ENCODE measurements around the gene SHLD2. TPM values are rescaled to one million over a fixed set of nuclear protein-coding genes. Genes with fewer than 3 reads are reported as not detected.
A peak's percentile ranks its signal among the peaks of the same experiment; 100 is the strongest.
"Not testable (repeated sequence)": the region's sequence is repeated elsewhere in the genome, so short reads cannot be mapped to it uniquely, and the experiment has no call there.

The SHLD2 gene
- total and polyA plus RNA-seq, 10 of the 15 experiments (the other 5 are each of a cell fraction or from before 2014, with no cell fraction given) = 24.5 to 45.3 (median 30.1) TPM

DNA sequence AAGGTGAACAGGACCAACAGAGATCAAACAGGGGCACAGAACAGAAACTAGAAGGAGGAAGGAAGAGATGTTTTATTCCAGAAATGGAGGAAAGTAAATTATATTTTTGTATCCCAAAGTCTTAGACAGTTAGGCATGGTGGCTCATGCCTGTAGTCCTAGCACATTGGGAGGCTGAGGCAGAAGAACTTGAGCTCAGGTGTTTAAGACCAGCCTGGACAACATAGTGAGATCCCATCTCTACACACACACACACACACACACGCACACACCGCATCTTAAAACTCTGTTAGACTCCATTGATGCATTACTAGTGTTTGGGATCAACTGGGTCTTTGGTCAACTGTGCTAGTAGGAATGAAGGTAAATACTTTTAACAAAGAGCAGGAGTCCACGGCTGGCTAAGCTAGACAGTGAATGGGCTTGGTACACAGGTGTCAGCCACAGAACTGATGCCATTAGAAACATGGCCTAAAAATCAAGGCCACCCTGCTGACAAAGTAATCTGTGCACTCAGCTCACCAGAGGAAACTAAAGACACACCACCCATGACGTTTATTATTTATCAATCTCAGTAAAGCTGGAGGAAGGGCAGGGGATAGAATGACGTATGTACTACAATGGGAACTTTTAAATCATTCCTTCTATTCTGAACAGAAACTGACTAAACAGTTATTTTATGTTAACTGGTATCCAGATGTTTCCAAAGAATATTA, 11.3 kb upstream of the SHLD2 start:
- Histone ChIP-seq H3K4me2 (ENCODE audit: control insufficient read depth, insufficient read depth) (peak overlapping the region; percentile 71), H3K4me1 (ENCODE audit: control insufficient read depth, insufficient read depth, low read length) (peaks cover 10% of the 10 kb centered on the region), H3K79me2 (ENCODE audit: control insufficient read depth, insufficient read depth, low read length) (peaks cover 48% of the 10 kb centered on the region), H3K27ac (ENCODE audit: control insufficient read depth, insufficient read depth) (peak overlapping the region; percentile 25; the same call in 1 of the 2 replicates)
- H4K20me1 ChIP-seq (ENCODE audit: control insufficient read depth, insufficient read depth); DNase-seq (ENCODE audit: low read depth, low spot score); H2AFZ ChIP-seq (ENCODE audit: control insufficient read depth, low read depth, low read length); H3K9me3 ChIP-seq (replicated peaks; ENCODE audit: control insufficient read depth, insufficient read depth, low read length); H3K36me3 ChIP-seq (ENCODE audit: control insufficient read depth in 2 of 2, insufficient read depth in 2 of 2, low read length in 1 of 2); intact Hi-C loops (cut with micrococcal nuclease; ENCODE audit: unreplicated experiment); H3K4me3 ChIP-seq; in situ Hi-C loops (cut with MboI); H3K27me3 ChIP-seq (replicated peaks in 1 of 2; ENCODE audit: control insufficient read depth in 2 of 2, insufficient read depth in 2 of 2, low read length in 1 of 2); H3K9ac ChIP-seq (ENCODE audit: control insufficient read depth, insufficient read depth, low read length); FAIRE-seq; BruUV-seq (replicated peaks): not testable (repeated sequence)
- peak; percentile 22; the same call in 1 of the 2 replicates for TF ChIP-seq CREM (IDR thresholded peaks at IDR 0.05; ENCODE audit: low read depth)
- TF ChIP-seq CREB1 (IDR thresholded peaks at IDR 0.05; ENCODE audit: low read depth) = peak; percentile 34; the same call in 1 of the 2 replicates
- peak in 1 of 2 experiments; percentile 27; a peak in 1 of 4 replicates for TF ChIP-seq IKZF2 (IDR thresholded peaks at IDR 0.05)
- ChIA-PET SMC1A (ENCODE audit: uncharacterized antibody, unreplicated experiment) (interaction anchor here (1.0 to 3.9 kb wide), 6 partner anchors 9 to 138 kb away, joined by 3 to 35 read pairs (median 6); partner anchors contain the start of genes GLUD1 and SHLD2), POLR2A (interaction anchor here (0.7 kb wide), 1 partner anchor 13 kb away, joined by 5 read pairs; no protein-coding TSS in a partner anchor), CTCF (interaction anchor here (0.9 to 2.0 kb wide), 2 partner anchors 9 to 123 kb away, joined by 3 to 9 read pairs; no protein-coding TSS in a partner anchor), RAD21 (ENCODE audit: unreplicated experiment) (interaction anchor here (1.4 to 3.5 kb wide), 3 partner anchors 9 to 113 kb away, joined by 6 to 18 read pairs (median 6); no protein-coding TSS in a partner anchor)
- ATAC-seq = peak; percentile 83
- 44% methylated on average over 5 of the region's 5 CpGs for WGBS (ENCODE audit: insufficient coverage, insufficient replicate concordance, low lambda C conversion rate, missing lambda C conversion rate)

DNA sequence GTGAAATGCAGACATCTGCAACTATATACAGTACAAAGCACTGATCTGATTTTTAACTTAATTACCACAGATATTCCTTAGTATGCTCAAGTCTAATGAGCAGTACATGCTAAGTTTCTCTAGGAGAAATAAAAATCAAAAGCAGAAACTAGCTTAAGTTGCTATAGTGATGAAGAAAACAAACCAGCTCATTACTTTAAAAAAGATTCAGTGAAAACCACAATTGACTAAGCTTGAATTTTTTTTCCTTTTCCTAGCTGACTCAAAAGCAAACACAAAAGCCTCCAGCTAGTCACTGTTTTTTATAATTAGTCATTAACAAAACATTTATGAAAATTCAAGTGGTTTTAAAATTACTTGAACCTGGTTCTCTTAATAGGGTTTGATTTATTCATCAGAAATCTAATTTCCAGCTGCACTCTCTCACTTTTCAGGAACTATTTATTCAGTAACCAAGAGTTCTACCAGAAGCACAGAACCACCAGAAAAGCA, 10.7 kb upstream of the SHLD2 start:
- Histone ChIP-seq H3K4me1 (ENCODE audit: control insufficient read depth, insufficient read depth, low read length) (peaks cover 10% of the 10 kb centered on the region), H3K79me2 (ENCODE audit: control insufficient read depth, insufficient read depth, low read length) (peaks cover 51% of the 10 kb centered on the region), H3K4me2 (ENCODE audit: control insufficient read depth, insufficient read depth) (peak overlapping the region; percentile 71), H3K27ac (ENCODE audit: control insufficient read depth, insufficient read depth) (peak overlapping the region; percentile 35; the same call in 1 of the 2 replicates)
- H4K20me1 ChIP-seq (ENCODE audit: control insufficient read depth, insufficient read depth); DNase-seq (ENCODE audit: low read depth, low spot score); H3K27me3 ChIP-seq (replicated peaks in 1 of 2; ENCODE audit: control insufficient read depth in 2 of 2, insufficient read depth in 2 of 2, low read length in 1 of 2); intact Hi-C loops (cut with micrococcal nuclease; ENCODE audit: unreplicated experiment); H3K36me3 ChIP-seq (ENCODE audit: control insufficient read depth in 2 of 2, insufficient read depth in 2 of 2, low read length in 1 of 2); H2AFZ ChIP-seq (ENCODE audit: control insufficient read depth, low read depth, low read length); H3K9ac ChIP-seq (ENCODE audit: control insufficient read depth, insufficient read depth, low read length); H3K4me3 ChIP-seq; in situ Hi-C loops (cut with MboI); H3K9me3 ChIP-seq (replicated peaks; ENCODE audit: control insufficient read depth, insufficient read depth, low read length); FAIRE-seq; BruUV-seq (replicated peaks): not testable (repeated sequence)
- ChIA-PET POLR2A (interaction anchor here (0.7 kb wide), 1 partner anchor 12 kb away, joined by 5 read pairs; no protein-coding TSS in a partner anchor), SMC1A (ENCODE audit: uncharacterized antibody, unreplicated experiment) (interaction anchor here (1.0 to 3.9 kb wide), 5 partner anchors 8 to 17 kb away, joined by 3 to 35 read pairs (median 7); partner anchors contain the start of genes GLUD1 and SHLD2), CTCF (interaction anchor here (0.9 to 2.0 kb wide), 2 partner anchors 9 to 124 kb away, joined by 3 to 9 read pairs; no protein-coding TSS in a partner anchor), RAD21 (ENCODE audit: unreplicated experiment) (interaction anchor here (1.4 to 3.5 kb wide), 3 partner anchors 9 to 114 kb away, joined by 6 to 18 read pairs (median 6); no protein-coding TSS in a partner anchor)
- peak; percentile 79 for ATAC-seq
- TF ChIP-seq MEF2A (IDR thresholded peaks at IDR 0.05; ENCODE audit: insufficient read depth, low read depth, low read length) = 0 out of 2 replicates have a peak, but pooled peaks have one; percentile 8
- TF ChIP-seq BCL11A (IDR thresholded peaks at IDR 0.05; ENCODE audit: low read depth, low read length) = peak; percentile 26; the same call in 1 of the 2 replicates
- peak; percentile 66 for TF ChIP-seq BMI1 (IDR thresholded peaks at IDR 0.05; ENCODE audit: borderline replicate concordance)
- peak in 1 of 2 experiments; percentile 25; a peak in 2 of 4 replicates for TF ChIP-seq IKZF2 (IDR thresholded peaks at IDR 0.05)
- TF ChIP-seq, protein P1, sequence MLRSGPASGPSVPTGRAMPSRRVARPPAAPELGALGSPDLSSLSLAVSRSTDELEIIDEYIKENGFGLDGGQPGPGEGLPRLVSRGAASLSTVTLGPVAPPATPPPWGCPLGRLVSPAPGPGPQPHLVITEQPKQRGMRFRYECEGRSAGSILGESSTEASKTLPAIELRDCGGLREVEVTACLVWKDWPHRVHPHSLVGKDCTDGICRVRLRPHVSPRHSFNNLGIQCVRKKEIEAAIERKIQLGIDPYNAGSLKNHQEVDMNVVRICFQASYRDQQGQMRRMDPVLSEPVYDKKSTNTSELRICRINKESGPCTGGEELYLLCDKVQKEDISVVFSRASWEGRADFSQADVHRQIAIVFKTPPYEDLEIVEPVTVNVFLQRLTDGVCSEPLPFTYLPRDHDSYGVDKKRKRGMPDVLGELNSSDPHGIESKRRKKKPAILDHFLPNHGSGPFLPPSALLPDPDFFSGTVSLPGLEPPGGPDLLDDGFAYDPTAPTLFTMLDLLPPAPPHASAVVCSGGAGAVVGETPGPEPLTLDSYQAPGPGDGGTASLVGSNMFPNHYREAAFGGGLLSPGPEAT (IDR thresholded peaks at IDR 0.05; ENCODE audit: low read depth) = peak; percentile 32; the same call in 1 of the 2 replicates
- TF ChIP-seq MTA2 (IDR thresholded peaks at IDR 0.05; ENCODE audit: low read depth) = peak; percentile 92
- TF ChIP-seq RUNX3 (IDR thresholded peaks at IDR 0.05; ENCODE audit: low read length) = peak; percentile 83
- TF ChIP-seq, protein P2, sequence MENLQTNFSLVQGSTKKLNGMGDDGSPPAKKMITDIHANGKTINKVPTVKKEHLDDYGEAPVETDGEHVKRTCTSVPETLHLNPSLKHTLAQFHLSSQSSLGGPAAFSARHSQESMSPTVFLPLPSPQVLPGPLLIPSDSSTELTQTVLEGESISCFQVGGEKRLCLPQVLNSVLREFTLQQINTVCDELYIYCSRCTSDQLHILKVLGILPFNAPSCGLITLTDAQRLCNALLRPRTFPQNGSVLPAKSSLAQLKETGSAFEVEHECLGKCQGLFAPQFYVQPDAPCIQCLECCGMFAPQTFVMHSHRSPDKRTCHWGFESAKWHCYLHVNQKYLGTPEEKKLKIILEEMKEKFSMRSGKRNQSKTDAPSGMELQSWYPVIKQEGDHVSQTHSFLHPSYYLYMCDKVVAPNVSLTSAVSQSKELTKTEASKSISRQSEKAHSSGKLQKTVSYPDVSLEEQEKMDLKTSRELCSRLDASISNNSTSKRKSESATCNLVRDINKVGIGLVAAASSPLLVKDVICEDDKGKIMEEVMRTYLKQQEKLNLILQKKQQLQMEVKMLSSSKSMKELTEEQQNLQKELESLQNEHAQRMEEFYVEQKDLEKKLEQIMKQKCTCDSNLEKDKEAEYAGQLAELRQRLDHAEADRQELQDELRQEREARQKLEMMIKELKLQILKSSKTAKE (IDR thresholded peaks at IDR 0.05; ENCODE audit: low read depth, poor library complexity, severe bottlenecking) = peak; percentile 24
- peak; percentile 83 for TF ChIP-seq ZNF384 (IDR thresholded peaks at IDR 0.05; ENCODE audit: borderline replicate concordance, low read depth, low read length)

All from GM12878 (cell line).